AG09309 (cell line): ENCODE results near the gene STYXL1.

Experiments used
- DNase-seq: peaks from one replicate; pipeline ENCODE4 v3.0.0-alpha.2; 2010; ENCODE audit warnings: low read depth
- H3K4me3 ChIP-seq: 2 replicates; pipeline ENCODE4 v1.5.1; 2011; ENCODE audit warnings: mild to moderate bottlenecking, low read depth, low read length, moderate library complexity; ENCODE audit not compliant: control insufficient read depth
- TF ChIP-seq, protein P1 (sequence below): IDR thresholded peaks from 2 replicates; pipeline ENCODE4 v1.5.1; 2011; ENCODE audit warnings: mild to moderate bottlenecking, low read depth, low read length, inconsistent platforms; ENCODE audit not compliant: insufficient read depth, control insufficient read depth; ENCODE audit errors: missing control alignments

The STYXL1 gene

DNA sequence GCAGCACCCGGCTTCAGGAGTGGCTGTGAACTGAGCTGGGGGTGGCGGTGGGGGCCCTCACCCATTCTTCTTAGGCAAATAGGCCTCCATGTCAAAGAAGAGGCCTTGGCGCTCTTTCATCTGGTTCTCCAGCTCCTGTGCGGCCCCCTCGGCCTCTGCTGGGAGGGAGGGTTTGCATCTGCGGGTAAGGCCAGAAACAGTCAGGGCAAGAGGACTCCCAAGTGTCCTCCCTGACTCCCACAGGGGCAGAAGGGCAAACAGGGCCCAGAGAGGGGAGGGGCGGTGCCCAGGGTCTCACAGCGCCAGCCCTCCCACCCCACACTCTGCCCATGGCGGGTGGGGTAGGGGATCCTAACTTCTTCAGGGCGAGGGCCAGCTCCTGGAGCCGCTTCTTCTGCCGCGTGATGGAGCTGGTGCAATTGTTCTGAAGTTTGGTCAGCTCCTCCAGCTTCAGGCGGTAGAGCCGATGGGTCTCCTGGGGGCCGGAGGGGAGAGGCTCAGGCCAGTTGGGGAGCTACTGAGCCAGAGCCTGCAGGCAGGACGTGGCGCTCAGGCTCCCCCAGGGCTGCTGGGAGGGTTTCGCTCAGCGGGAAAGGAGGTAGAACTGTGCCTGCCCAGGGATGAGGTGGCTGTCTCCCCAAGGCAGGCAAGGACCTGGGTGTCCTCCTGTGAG is 55.6 kb downstream of the STYXL1 start:
- TF ChIP-seq, protein P1, sequence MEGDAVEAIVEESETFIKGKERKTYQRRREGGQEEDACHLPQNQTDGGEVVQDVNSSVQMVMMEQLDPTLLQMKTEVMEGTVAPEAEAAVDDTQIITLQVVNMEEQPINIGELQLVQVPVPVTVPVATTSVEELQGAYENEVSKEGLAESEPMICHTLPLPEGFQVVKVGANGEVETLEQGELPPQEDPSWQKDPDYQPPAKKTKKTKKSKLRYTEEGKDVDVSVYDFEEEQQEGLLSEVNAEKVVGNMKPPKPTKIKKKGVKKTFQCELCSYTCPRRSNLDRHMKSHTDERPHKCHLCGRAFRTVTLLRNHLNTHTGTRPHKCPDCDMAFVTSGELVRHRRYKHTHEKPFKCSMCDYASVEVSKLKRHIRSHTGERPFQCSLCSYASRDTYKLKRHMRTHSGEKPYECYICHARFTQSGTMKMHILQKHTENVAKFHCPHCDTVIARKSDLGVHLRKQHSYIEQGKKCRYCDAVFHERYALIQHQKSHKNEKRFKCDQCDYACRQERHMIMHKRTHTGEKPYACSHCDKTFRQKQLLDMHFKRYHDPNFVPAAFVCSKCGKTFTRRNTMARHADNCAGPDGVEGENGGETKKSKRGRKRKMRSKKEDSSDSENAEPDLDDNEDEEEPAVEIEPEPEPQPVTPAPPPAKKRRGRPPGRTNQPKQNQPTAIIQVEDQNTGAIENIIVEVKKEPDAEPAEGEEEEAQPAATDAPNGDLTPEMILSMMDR, result no peak
- DNase-seq, result no peak
- H3K4me3 ChIP-seq, result no peak overlapping the region

DNA sequence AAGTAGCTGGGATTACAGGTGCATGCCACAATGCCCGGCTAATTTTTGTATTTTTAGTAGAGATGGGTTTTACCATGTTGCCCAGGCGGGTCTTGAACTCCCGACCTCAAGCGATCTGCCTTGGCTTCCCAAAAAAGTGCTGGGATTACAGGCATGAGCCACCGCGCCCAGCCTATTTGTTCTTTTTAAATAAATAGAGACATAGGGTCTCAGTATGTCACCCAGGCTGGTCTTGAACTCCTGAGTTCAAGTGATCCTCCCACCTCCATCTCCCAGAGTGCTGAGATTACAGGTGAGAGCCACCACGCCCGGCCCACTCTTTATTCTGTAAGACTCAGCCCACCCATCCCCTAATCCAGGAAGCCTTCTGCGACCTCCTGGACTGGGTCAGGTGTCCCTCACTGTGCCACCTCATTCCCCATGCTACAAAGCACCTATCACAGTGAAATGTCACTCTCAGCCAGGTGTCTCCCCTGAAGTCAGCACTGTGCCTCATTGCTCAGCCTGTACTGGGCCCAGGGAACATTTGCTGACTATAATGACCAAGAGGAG is 56.2 kb downstream of the STYXL1 start:
- no peak overlapping the region for H3K4me3 ChIP-seq
- no peak for DNase-seq
- TF ChIP-seq, protein P1, result no peak

DNA sequence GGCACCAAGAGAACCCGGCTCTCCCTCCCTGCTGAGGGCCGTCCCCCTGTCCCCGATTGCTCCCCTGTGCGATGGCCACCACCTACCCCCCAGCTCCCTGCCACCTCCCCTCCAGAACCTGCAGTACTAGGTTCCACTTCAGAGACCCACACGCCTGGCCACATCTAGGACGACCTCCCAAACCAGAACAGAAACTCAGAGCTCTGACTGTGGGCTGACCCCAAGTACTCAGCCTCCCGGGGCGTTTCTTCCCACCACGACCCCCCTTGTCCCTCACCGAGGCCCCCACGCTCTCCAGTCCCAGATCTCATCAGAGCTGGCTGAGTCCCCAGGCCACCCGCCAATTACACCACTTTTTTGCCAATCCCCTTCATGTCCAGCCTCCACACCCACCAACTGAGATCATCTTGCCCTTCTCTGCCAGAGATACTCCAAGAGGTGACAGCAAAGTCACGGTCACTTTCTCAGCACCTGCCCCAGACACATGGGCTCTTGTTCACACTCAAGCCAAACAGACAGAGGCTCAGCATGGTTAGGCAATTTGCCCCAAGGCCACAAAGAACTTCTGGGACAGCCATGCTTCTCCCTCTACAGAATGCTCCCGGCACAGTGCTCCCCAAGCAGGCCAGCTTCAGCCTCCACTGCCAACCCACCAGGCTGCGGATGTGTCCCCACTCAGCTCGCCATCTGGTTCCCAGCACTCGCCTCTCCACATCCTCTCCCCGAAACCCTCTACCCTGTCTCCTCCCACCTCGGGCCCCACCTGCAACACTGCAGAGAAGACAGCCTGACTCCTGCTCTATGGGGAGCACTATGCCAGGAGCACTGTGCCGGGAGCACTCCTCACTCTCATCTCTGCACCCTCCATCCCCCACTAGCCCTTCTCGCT is 58.1 kb downstream of the STYXL1 start:
- no peak for DNase-seq
- TF ChIP-seq, protein P1, result no peak
- no peak overlapping the region for H3K4me3 ChIP-seq

DNA sequence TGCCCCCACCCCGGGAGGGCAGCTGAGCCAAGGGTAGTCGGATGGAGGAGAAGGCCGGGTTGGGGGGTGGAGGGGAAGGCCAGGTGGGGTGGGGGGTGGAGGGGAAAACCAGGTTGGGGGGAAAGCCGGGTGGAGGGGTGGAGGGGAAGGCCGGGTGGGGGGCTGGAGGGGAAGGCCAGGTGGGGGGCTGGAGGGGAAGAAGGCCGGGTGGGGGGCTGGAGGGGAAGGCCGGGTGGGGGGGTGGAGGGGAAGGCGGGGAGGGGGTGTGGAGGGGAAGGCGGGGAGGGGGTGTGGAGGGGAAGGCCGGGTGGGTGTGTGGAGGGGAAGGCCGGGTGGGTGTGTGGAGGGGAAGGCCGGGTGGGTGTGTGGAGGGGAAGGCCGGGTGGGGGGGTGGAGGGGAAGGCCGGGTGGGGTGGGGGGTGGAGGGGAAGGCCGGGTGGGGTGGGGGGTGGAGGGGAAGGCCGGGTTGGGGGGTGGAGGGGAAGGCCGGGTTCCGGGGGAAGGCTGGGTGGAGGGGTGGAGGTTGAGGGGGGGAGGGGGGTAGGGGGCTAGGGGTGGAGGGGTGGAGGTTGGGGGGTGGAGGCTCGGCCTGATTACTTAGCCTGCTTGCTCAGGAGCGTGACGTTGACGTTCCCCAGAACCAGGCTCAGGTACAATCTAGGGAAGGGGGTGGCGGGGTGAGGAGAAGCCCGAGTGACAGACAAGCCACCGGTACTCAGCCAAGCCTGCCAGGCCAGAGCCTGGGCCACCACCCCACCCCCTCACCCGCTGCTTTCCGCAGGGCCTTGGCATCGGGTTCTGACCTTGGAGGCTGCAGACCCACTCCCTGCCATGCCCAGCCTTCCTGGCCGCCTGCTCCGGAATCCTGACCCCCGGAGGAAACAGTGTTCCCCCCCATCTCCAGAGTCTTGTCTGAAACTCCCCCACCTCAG is 59.0 kb downstream of the STYXL1 start:
- no peak overlapping the region for H3K4me3 ChIP-seq
- DNase-seq, result no peak
- TF ChIP-seq, protein P1, result no peak

DNA sequence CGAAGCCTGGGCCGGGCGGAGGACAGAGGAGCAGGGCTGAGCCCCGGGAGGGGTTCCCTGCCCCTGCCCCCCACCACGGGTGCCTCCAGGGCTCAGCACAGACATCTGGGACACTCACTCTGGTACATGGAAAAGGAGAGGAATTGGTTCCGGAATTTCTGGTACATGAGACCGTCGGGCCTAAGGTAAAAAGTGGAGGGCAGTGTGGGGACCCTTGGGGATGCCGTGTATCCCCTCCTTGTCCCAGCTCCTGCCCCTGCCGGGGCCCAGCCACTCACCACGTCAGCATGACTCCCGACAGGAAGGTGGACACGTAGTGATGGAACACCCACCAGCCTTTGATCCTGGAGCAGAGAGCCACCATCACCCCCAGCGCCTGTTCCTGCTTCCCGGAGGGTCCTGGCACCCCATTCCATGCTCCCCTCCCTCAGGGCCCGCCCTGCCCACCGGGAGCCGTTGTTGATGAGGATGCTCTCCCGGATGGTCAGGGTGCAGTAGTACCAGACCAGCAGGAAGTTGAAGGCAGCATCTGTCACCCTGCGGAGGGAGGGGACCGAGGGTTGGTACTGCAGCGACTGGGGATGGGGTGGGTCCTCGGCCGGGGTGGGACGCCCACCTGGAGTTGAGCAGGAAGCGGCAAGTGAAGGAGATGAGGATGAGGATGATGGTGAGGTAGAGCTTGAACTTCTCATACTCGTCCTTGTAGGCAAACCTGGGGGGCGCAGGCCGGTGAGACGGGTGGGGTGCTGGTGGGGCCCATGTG is 59.8 kb downstream of the STYXL1 start:
- TF ChIP-seq, protein P1, result no peak
- no peak overlapping the region for H3K4me3 ChIP-seq
- DNase-seq, result no peak
